Measurements from ENCODE around the gene GALNT18. TPM values are rescaled to one million over a fixed set of nuclear protein-coding genes. Genes with fewer than 3 reads are reported as not detected.

Gene GALNT18
- total RNA-seq, 1 experiment from 2014 or later = 1.7 TPM

- Histone ChIP-seq H3K23ac (ENCODE audit: insufficient read length, low read depth, low read length) (no peak overlapping the region), H2BK5ac (ENCODE audit: insufficient read length, low read length) (no peak overlapping the region), H4K5ac (ENCODE audit: insufficient read length, low read depth, low read length) (no peak overlapping the region), H3K27ac (ENCODE audit: insufficient read length, low read depth, low read length) (no peak overlapping the region), H2BK15ac (ENCODE audit: low read depth, low read length) (no peak overlapping the region), H3K79me2 (ENCODE audit: insufficient read depth, low read length) (no peaks in the 10 kb centered on the region), H3K4me1 (ENCODE audit: insufficient read depth, low read length) (peaks cover 7% of the 10 kb centered on the region), H2BK20ac (ENCODE audit: low read depth, low read length, poor library complexity, severe bottlenecking) (no peak overlapping the region), H2AFZ (ENCODE audit: low read length) (no peak overlapping the region), H3K4me2 (ENCODE audit: insufficient read depth, insufficient read length, low read length) (no peak overlapping the region), H3K9ac (ENCODE audit: extremely low read depth, insufficient read length, low read length) (no peak overlapping the region), H3K23me2 (ENCODE audit: insufficient read length, low read depth, low read length, poor library complexity, severe bottlenecking) (no peaks in the 10 kb centered on the region), H4K20me1 (ENCODE audit: control insufficient read depth, insufficient read depth, insufficient read length) (no peaks in the 10 kb centered on the region), H4K8ac (replicated peaks; ENCODE audit: insufficient read length, low read depth, low read length) (no peak overlapping the region), H3K14ac (ENCODE audit: insufficient read depth, low read length) (no peak overlapping the region), H3K56ac (ENCODE audit: insufficient read length, low read depth, low read length) (no peak overlapping the region), H3K79me1 (ENCODE audit: insufficient read depth, low read depth, low read length, poor library complexity, severe bottlenecking) (no peaks in the 10 kb centered on the region), H3K4ac (ENCODE audit: low read depth, low read length) (no peak overlapping the region), H3K27me3 (ENCODE audit: insufficient read depth, low read length) (no peaks in the 10 kb centered on the region), H4K91ac (ENCODE audit: insufficient read length, low read depth, low read length) (no peak overlapping the region), H2AK5ac (ENCODE audit: insufficient read length, low read length) (no peak overlapping the region), H2BK12ac (ENCODE audit: insufficient read length, low read depth, low read length) (no peak overlapping the region), H3K18ac (ENCODE audit: insufficient read length, low read depth, low read length) (no peak overlapping the region), H3T11ph (ENCODE audit: low read length) (no peak overlapping the region), H3K9me3 (ENCODE audit: control insufficient read depth, low read depth, low read length) (no peaks in the 10 kb centered on the region), H2BK120ac (ENCODE audit: low read depth, low read length, poor library complexity, severe bottlenecking) (no peak overlapping the region)
- DNase-seq = no peak
- no CpG with 5 or more reads among the region's 8 CpGs for WGBS (ENCODE audit: extremely low coverage, insufficient read length, low lambda C conversion rate)
- H3K4me3 Mint-ChIP-seq = no peak overlapping the region
- no peak for TF ChIP-seq CTCF (conservative IDR thresholded peaks at IDR 0.05)
- peaks cover 49% of the 10 kb centered on the region in 2 experiments for H3K4me1 Mint-ChIP-seq
- peaks cover 60% of the 10 kb centered on the region for H3K27me3 Mint-ChIP-seq (ENCODE audit: low read depth)
- peaks cover 6 to 9% of the 10 kb centered on the region in 2 experiments; a peak in 2 of 5 replicates for H3K9me3 Mint-ChIP-seq
- H3K27ac Mint-ChIP-seq = no peak overlapping the region
- peaks cover 2 to 8% (median 4%) of the 10 kb centered on the region in 3 experiments; a peak in 4 of 7 replicates for H3K36me3 Mint-ChIP-seq (ENCODE audit: insufficient read depth in 1 of 3, low read depth in 3 of 3)
Observed at GRCh38 chr11:11629368-11629767, 7.6 kb upstream of the GALNT18 start.
